Neural crest cell (in vitro differentiated cells): ENCODE data around the gene MAP3K20. TPM values are rescaled to one million over a fixed set of nuclear protein-coding genes. Genes with fewer than 3 reads are reported as not detected.

Experiments used
- DNase-seq: peaks from one replicate; pipeline ENCODE4 v3.0.0; 2021; ENCODE audit warnings: low read depth, mixed read lengths, low spot score
- H3K27ac Mint-ChIP-seq: one replicate; pipeline ENCODE4 v1.8.0; 2021; ENCODE audit warnings: mild to moderate bottlenecking, mixed read lengths; ENCODE audit not compliant: unreplicated experiment
- H3K27me3 Mint-ChIP-seq: 2 replicates; pipeline ENCODE4 v1.8.0; 2021; ENCODE audit warnings: low read depth, mild to moderate bottlenecking, mixed read lengths
- H3K36me3 Mint-ChIP-seq: 2 replicates; pipeline ENCODE4 v1.8.0; 2021; ENCODE audit warnings: low read depth, mild to moderate bottlenecking, mixed read lengths
- H3K4me1 Mint-ChIP-seq: 2 replicates; pipeline ENCODE4 v1.8.0; 2021; ENCODE audit warnings: mixed read lengths
- H3K4me3 Mint-ChIP-seq: one replicate; pipeline ENCODE4 v1.8.0; 2021; ENCODE audit warnings: mild to moderate bottlenecking, mixed read lengths
- H3K9me3 Mint-ChIP-seq: 2 replicates; pipeline ENCODE4 v1.8.0; 2021; ENCODE audit warnings: mixed read lengths
- CTCF ChIP-seq: fragments of 200-600 bp; sonication (generic); conservative IDR thresholded peaks from 2 replicates; pipeline ENCODE4 v1.5.0; 2021; ENCODE audit warnings: antibody characterized with exemption, mild to moderate bottlenecking
- total RNA-seq: library from RNA; stranded (reverse); gene quantifications from 2 replicates; pipeline ENCODE4 v1.2.1, GENCODE V29; 2021

Gene MAP3K20
- total RNA-seq, 1 donor from 2014 or later = 27.6 TPM

- H3K4me3 Mint-ChIP-seq = no peak overlapping the region
- H3K9me3 Mint-ChIP-seq = no peaks in the 10 kb centered on the region
- H3K4me1 Mint-ChIP-seq = peaks cover 8% of the 10 kb centered on the region
- peaks cover 8% of the 10 kb centered on the region for H3K36me3 Mint-ChIP-seq
- TF ChIP-seq CTCF = no peak
- no peak for DNase-seq
- H3K27ac Mint-ChIP-seq = no peak overlapping the region
- no peaks in the 10 kb centered on the region for H3K27me3 Mint-ChIP-seq
Observed at GRCh38 chr2:173086518-173087213, 11.0 kb downstream of the MAP3K20 start.

- Mint-ChIP-seq H3K9me3 (no peaks in the 10 kb centered on the region), H3K4me1 (peaks cover 8% of the 10 kb centered on the region), H3K36me3 (peaks cover 10% of the 10 kb centered on the region), H3K27me3 (no peaks in the 10 kb centered on the region), H3K27ac (no peak overlapping the region), H3K4me3 (no peak overlapping the region)
- no peak for DNase-seq
- no peak for TF ChIP-seq CTCF
Observed at GRCh38 chr2:173087214-173087581, 11.6 kb downstream of the MAP3K20 start.

- peaks cover 5% of the 10 kb centered on the region for H3K36me3 Mint-ChIP-seq
- H3K9me3 Mint-ChIP-seq = no peaks in the 10 kb centered on the region
- no peak overlapping the region for H3K4me3 Mint-ChIP-seq
- DNase-seq = no peak
- peak overlapping the region; percentile 23 for H3K27ac Mint-ChIP-seq
- H3K4me1 Mint-ChIP-seq = peaks cover 8% of the 10 kb centered on the region
- no peaks in the 10 kb centered on the region for H3K27me3 Mint-ChIP-seq
- TF ChIP-seq CTCF = no peak
Observed at GRCh38 chr2:173087793-173088496, 12.3 kb downstream of the MAP3K20 start.

DNA sequence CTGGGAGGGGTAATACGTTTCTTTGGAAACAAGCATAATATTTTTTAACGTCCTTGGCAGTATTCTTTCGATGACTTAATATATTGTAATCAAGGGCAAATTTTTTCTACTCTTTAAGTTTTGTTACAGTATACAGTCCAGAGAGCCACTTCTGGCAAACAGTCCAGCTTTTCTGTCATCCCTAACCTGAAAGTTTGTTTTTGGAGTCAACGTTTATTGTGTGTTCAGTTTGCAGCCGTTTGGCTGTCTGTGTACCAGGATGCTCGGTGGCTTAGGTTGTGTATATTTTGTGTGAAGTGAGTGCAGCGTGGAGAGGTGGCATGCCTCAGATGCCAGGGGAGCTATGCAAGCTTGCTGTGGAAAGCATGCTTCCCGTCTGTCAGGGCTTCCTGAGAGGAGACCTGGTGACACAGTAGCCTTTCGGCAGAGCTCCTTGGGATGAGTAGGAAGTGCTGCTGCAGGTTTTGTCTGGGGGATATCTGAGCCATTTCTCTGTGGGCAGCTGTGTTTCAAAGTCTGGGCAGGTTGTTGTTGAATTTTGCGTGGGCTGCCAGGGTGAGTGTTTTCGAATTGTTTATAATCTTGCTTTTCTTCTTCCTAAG lies 14.7 kb downstream of the MAP3K20 start:
- peaks cover 7% of the 10 kb centered on the region for H3K36me3 Mint-ChIP-seq
- peaks cover 8% of the 10 kb centered on the region for H3K4me1 Mint-ChIP-seq
- no peak overlapping the region for H3K4me3 Mint-ChIP-seq
- H3K9me3 Mint-ChIP-seq = no peaks in the 10 kb centered on the region
- TF ChIP-seq CTCF = no peak
- no peak for DNase-seq
- no peaks in the 10 kb centered on the region for H3K27me3 Mint-ChIP-seq
- peak overlapping the region; percentile 21 for H3K27ac Mint-ChIP-seq

GRCh38 chr2:173090973-173091660 lies 15.5 kb downstream of the MAP3K20 start:
- Mint-ChIP-seq H3K9me3 (no peaks in the 10 kb centered on the region), H3K4me1 (peaks cover 8% of the 10 kb centered on the region), H3K4me3 (no peak overlapping the region), H3K27me3 (no peaks in the 10 kb centered on the region), H3K27ac (no peak overlapping the region), H3K36me3 (peaks cover 7% of the 10 kb centered on the region)
- peak; percentile 22 for TF ChIP-seq CTCF
- no peak for DNase-seq
